NK-92 treated with Interleukin-12 subunit alpha and Interleukin-12 subunit beta, amount 100 ng/mL, for 24 hours (cell line): ENCODE measurements around the gene TRIP11.

Experiments used
- DNase-seq: peaks from one replicate; lab custom pipeline; 2025; lab: John Stamatoyannopoulos, UW

The TRIP11 gene

GRCh38 chr14:92009604-92010003 lies 30.3 kb downstream of the TRIP11 start:
- DNase-seq: no peak

GRCh38 chr14:92005019-92005418 lies 34.8 kb downstream of the TRIP11 start:
- DNase-seq: no peak

GRCh38 chr14:92004062-92004461 lies 35.8 kb downstream of the TRIP11 start:
- no peak for DNase-seq

GRCh38 chr14:91998667-91999570 lies 40.9 kb downstream of the TRIP11 start:
- DNase-seq: no peak

GRCh38 chr14:91997492-91997891 lies 42.4 kb downstream of the TRIP11 start:
- DNase-seq: no peak

- DNase-seq: no peak
Observed at GRCh38 chr14:91996948-91997371, 42.9 kb downstream of the TRIP11 start.

GRCh38 chr14:91987192-91987591 lies 52.7 kb downstream of the TRIP11 start:
- no peak for DNase-seq

GRCh38 chr14:91985521-91986255 lies 54.2 kb downstream of the TRIP11 start:
- no peak for DNase-seq

GRCh38 chr14:91985008-91985407 lies 54.9 kb downstream of the TRIP11 start:
- DNase-seq: no peak

GRCh38 chr14:91983588-91983987 lies 56.3 kb downstream of the TRIP11 start:
- DNase-seq: no peak

- DNase-seq: no peak
Observed at GRCh38 chr14:91980157-91980556, 59.7 kb downstream of the TRIP11 start.

- DNase-seq: no peak
Observed at GRCh38 chr14:91977884-91978283, 62.0 kb downstream of the TRIP11 start.

- DNase-seq: no peak
Observed at GRCh38 chr14:91975763-91976162, 64.1 kb downstream of the TRIP11 start.

- no peak for DNase-seq
Observed at GRCh38 chr14:91971188-91971778, 68.6 kb downstream of the TRIP11 start.

GRCh38 chr14:91968280-91968679 lies 71.6 kb downstream of the TRIP11 start:
- DNase-seq: no peak

GRCh38 chr14:91964724-91965123 lies 75.1 kb downstream of the TRIP11 start:
- no peak for DNase-seq

- DNase-seq: no peak
Observed at GRCh38 chr14:91964011-91964410, 75.8 kb downstream of the TRIP11 start.

GRCh38 chr14:91963465-91963864 lies 76.4 kb downstream of the TRIP11 start:
- DNase-seq: no peak

- no peak for DNase-seq
Observed at GRCh38 chr14:91961297-91962220, 78.3 kb downstream of the TRIP11 start.

- no peak for DNase-seq
Observed at GRCh38 chr14:91957876-91958313, 82.0 kb downstream of the TRIP11 start.

- DNase-seq: no peak
Observed at GRCh38 chr14:91956616-91957015, 83.2 kb downstream of the TRIP11 start.

- no peak for DNase-seq
Observed at GRCh38 chr14:91955168-91955567, 84.7 kb downstream of the TRIP11 start.
